T-helper 1 cell treated with Interleukin-12 subunit alpha and Interleukin-12 subunit beta and Interleukin-4 antibody, amounts not matched to agents 30 ng/mL and 1 ng/mL, for 36 hours (primary cell): Measurements from ENCODE around the gene SPG7. TPM values are rescaled to one million over a fixed set of nuclear protein-coding genes. Genes with fewer than 3 reads are reported as not detected.

Source experiments
- intact Hi-C: fragments of 100-400 bp; cut with micrococcal nuclease; formaldehyde crosslinking; loops from one replicate; pipeline ENCODE4 v1.15.1; 2024
- total RNA-seq: library from RNA; stranded (reverse); gene quantifications from 2 replicates; pipeline ENCODE4 v1.2.3, GENCODE V29; 2022

SPG7 gene
- total RNA-seq, 1 donor from 2014 or later: 126 TPM

GRCh38 chr16:89544713-89545043 lies 36.5 kb downstream of the SPG7 start:
- intact Hi-C loops: no loop called here

GRCh38 chr16:89545044-89545830 lies 37.0 kb downstream of the SPG7 start:
- intact Hi-C loops: no loop called here

DNA sequence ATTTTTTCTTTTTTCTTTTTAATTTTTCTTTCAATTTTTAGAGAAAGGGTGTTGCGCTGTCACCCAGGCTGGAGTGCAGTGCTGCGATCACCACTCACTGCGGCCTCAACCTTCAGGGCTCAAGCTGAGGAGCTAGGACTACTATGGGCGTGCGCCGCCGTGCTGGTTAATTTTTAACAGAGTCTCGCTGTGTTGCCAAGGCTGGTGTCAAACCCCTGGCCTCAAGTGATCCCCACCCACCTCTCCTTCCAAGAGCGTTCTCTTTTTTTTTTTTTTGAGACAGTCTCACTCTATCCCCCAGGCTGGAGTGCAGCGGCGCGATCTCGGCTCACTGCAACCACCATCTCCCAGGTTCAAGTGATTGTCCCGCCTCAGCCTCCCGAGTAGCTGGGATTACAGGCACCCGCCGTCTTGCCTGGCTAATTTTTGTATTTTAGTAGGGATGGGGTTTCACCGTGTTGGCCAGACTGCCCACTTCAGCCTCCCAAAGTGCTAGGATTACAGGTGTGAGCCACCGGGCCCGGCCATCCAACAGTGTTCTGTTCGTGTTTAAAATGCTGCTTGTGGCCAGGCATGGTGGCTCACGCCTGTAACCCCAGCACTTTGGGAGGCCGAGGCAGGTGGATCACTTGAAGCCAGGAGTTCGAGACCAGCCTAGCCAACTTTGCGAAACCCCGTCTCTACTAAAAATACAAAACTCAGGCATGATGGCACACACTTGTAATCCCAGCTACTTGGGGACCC lies 37.8 kb downstream of the SPG7 start:
- intact Hi-C loops: no loop called here

DNA sequence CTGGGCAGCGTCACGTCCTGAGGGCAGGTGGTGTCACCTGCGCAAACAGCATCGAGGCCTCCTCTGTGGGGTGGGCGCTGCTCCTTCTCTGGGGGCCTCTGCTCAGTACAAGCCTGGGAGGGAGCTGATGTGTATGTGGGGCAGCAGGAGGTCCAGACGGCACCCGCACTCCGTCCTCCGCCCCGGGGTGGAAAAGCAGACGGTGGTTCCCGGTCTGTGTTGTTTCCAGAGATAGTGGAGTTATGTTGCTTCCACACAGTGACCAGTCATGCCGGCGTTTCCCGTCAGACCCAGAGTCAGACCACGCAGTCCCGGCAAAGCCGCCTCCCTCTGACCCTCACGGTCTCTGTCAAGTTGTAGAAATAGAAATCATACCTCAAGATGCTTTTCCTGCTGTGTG lies 38.6 kb downstream of the SPG7 start:
- intact Hi-C loops: no loop called here

DNA sequence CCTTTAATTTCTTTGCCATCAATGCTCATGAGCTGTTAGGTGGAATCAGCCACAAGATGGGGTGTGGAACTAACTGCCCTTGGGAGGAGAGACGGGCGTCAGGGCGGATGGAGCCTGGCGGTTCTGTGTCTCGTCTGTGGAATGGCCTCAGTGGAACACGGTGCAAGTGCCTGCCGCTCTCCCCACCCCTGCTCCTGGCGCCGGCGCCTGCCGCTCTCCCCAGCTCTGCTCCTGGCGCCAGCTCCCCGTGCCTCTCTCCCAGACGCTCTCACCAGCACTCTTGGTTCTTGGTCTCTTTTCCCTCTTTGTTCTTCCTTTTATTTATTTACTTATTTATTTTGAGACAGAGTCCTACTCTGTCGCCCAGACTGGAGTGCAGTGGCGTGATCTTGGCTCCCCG lies 39.1 kb downstream of the SPG7 start:
- intact Hi-C loops: no loop called here

DNA sequence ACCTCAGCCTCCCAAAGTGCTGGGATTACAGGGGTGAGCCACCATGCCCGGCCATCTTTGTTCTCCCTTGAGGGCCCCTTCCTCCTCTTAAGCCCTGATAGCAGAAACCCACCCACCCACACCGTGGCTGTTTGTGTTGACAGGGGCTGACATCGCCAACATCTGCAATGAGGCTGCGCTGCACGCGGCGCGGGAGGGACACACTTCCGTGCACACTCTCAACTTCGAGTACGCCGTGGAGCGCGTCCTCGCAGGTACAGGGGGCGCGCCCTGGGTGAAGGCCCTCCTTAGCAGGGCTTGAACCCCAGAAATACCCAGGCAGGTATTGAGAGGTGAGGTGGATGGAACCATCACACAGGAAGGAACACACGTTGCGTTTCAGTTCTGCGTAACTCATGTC lies 39.7 kb downstream of the SPG7 start:
- intact Hi-C loops: no loop called here

- intact Hi-C loops: no loop called here
These were observed 40.3 kb downstream of the SPG7 start for GRCh38 chr16:89548344-89549006.

DNA sequence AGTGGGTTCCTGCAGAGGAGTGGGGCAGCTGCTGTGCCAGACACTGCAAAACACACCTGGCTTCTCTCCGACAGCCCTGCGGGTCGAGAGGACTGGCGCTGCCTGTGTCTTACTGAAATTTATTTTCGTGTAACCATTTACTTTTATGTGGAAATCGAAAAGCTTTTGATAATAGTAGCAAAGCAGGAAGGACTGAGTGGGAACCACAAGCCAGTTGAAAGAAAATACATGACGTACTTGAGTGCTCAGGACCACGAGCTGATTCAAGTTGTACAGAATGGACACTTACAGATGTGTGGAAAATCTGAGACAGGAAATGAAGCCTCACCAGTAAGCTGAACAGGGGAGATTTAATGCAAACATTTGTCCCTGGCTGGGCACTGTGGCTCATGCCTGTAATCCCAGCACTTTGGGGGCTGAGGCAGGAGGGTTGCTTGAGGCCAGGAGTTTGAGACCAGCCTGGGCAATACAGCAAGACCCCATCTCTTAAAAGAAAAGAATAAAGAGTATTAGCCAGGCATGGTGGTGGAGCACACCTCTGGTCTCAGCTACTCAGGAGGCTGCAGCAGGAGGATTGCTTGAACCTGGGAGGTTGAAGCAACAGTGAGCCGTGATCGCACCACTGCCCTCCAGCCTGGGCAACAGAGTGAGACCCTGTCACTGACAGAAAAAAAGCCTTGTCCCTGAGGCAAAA lies 41.0 kb downstream of the SPG7 start:
- intact Hi-C loops: no loop called here

GRCh38 chr16:89550421-89551007 lies 42.3 kb downstream of the SPG7 start:
- intact Hi-C loops: no loop called here

DNA sequence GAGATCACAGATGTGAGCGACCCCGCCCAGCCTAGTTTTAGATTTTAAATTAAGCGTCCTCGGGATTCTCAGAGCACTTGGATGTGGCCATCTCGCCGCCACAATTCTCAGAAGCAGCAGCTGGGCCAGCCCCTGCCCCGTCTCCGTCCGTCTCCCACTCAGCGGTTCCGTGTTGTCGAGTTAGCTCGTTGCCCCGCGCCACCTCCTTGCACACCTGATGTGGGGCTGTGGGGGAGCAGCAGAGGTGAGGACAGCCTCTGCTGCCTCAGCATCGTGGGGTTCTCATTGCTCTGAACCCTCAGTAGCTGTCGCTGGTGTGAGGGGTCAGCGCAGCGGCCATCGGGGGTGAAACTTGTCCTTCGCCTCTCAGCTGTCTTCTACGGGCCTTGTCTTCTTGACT lies 44.1 kb downstream of the SPG7 start:
- intact Hi-C loops: no loop called here

GRCh38 chr16:89552913-89553312 lies 44.7 kb downstream of the SPG7 start:
- intact Hi-C loops: no loop called here

- intact Hi-C loops: no loop called here
These were observed 45.5 kb downstream of the SPG7 start for GRCh38 chr16:89553733-89554132.

DNA sequence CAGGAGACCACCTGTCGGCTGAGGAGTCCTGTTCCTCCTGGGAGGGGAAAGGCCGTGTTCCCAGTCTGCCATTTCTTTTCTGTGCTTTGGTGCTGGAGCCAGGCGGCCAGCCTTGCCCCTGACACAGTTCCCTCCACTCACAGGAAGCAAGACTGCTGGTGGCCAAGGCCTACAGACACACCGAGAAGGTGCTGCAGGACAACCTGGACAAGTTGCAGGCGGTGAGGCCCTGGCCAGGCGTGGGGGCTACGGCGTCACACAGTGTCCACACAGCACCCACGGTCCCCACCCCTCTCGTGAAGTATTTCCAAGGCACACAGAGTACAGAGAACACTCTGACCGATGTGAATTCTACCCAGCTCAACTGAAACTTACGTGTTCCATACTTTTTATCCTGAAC lies 46.1 kb downstream of the SPG7 start:
- intact Hi-C loops: no loop called here

DNA sequence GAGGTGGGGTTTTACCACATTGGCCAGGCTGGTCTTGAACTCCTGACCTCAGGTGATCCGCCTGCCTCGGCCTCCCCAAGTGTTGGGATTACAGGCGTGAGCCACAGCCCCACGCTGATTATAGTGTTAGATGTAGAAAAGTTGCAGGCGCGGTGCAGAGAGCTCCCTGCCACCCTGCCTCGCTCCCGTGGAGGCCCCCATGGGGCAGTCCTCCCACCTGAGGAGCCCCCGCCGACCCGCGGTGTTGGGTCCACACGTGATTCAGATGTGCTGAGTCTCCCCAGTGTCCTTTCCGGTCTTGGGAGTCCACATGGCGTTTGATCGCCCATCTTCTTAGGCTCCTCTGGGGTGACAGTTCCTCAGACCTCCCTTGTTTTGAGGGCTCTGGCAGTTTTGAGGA lies 47.1 kb downstream of the SPG7 start:
- intact Hi-C loops: loop anchor here (5.0 kb wide), 1 partner anchor 238 kb away; no protein-coding TSS in a partner anchor

GRCh38 chr16:89555780-89556179 lies 47.6 kb downstream of the SPG7 start:
- intact Hi-C loops: loop anchor here (5.0 kb wide), 1 partner anchor 238 kb away; no protein-coding TSS in a partner anchor

DNA sequence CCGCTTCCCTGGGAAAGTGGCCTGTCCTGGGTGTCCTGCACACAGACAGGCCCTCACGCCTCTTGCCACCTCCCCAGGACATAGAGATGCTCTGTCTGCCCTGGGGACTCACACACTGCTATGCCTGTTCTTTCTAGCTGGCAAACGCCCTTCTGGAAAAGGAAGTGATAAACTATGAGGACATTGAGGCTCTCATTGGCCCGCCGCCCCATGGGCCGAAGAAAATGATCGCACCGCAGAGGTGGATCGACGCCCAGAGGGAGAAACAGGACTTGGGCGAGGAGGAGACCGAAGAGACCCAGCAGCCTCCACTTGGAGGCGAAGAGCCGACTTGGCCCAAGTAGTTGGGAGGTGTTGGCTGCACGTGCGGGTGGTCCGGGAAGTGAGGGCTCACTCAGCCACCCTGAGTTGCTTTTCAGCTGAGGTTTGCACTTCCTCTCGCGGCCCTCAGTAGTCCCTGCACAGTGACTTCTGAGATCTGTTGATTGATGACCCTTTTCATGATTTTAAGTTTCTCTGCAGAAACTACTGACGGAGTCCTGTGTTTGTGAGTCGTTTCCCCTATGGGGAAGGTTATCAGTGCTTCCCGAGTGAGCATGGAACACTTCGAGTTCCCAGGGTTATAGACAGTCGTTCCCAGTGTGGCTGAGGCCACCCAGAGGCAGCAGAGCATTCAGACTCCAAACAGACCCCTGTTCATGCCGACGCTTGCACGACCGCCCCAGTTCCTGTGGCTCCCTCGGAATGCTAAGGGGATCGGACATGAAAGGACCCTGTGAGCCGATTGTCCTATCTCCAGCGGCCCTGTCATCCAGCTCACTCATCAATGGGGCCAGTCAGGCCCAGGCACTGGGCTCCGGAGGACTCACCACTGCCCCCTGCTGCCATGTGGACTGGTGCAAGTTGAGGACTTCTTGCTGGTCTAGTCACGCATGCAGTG lies 48.8 kb downstream of the SPG7 start:
- intact Hi-C loops: loop anchor here (1.0 to 5.0 kb wide), 2 partner anchors 224 to 240 kb away; no protein-coding TSS in a partner anchor

- intact Hi-C loops: loop anchor here (1.0 to 5.0 kb wide), 2 partner anchors 225 to 241 kb away; no protein-coding TSS in a partner anchor
These were observed 49.7 kb downstream of the SPG7 start for GRCh38 chr16:89557690-89558490.

- intact Hi-C loops: loop anchor here (1.0 to 10.0 kb wide), 9 partner anchors 55 to 466 kb away; partner anchors contain the start of genes ACSF3, ANKRD11, CHMP1A and SPATA33
These were observed 52.4 kb downstream of the SPG7 start, which contains the start of gene RPL13 for GRCh38 chr16:89560378-89561141. TSS of gene RPL13 (plus strand) at chr16:89560682. CDS start at chr16:89560960, 278 bp downstream.
